Common myeloid progenitor, CD34-positive (primary cell): Measurements from ENCODE around the gene IFFO2.

Experiments used
- CTCF ChIA-PET: fragments of 350-600 bp; sonication (Branson Sonifier 250); formaldehyde crosslinking; loops from one replicate; lab custom pipeline; 2021; ENCODE audit warnings: antibody characterized with exemption; lab: Charles Lee
- POLR2A ChIA-PET: fragments of 350-600 bp; sonication (Branson Sonifier 250); formaldehyde crosslinking; loops from one replicate; lab custom pipeline; 2021; ENCODE audit warnings: antibody characterized with exemption; lab: Charles Lee
- DNase-seq, 3 donors: peaks; one replicate each; pipeline versions ENCODE4 v3.0.0 to v3.0.0-alpha.2; 2013
- H3K27ac ChIP-seq, 2 experiments: 1 replicate in 1 of 2; 2 replicates in 1 of 2; pipeline ENCODE4 v1.7.0; 2013; ENCODE audit warnings: inconsistent platforms in 2 of 2, low read length in 2 of 2, mild to moderate bottlenecking in 2 of 2, low read depth in 1 of 2, moderate library complexity in 1 of 2; ENCODE audit not compliant: severe bottlenecking in 2 of 2, insufficient read depth in 1 of 2, poor library complexity in 1 of 2
- H3K27me3 ChIP-seq, 5 experiments: replicated peaks in 2 of 5; 1 replicate in 3 of 5; 2 replicates in 2 of 5; pipeline versions ENCODE4 v1.6.1 to v1.7.0; 2013; ENCODE audit warnings: low read length in 4 of 5, mild to moderate bottlenecking in 2 of 5, moderate library complexity in 2 of 5, inconsistent platforms in 1 of 5; ENCODE audit not compliant: insufficient read depth in 5 of 5, control insufficient read depth in 4 of 5
- H3K36me3 ChIP-seq, 4 experiments: 1 replicate in 2 of 4; 2 replicates in 2 of 4; pipeline versions ENCODE4 v1.6.1 to v1.7.0; 2013; ENCODE audit warnings: low read length in 3 of 4, control low read depth in 1 of 4, mild to moderate bottlenecking in 1 of 4; ENCODE audit not compliant: control insufficient read depth in 4 of 4, insufficient read depth in 4 of 4
- H3K4me1 ChIP-seq, 4 experiments: 1 replicate in 3 of 4; 2 replicates in 1 of 4; pipeline versions ENCODE4 v1.6.1 to v1.7.1; 2013; ENCODE audit warnings: low read length in 3 of 4, mild to moderate bottlenecking in 3 of 4, control low read depth in 1 of 4, inconsistent platforms in 1 of 4, moderate library complexity in 1 of 4; ENCODE audit not compliant: control insufficient read depth in 4 of 4, insufficient read depth in 4 of 4; ENCODE audit errors: control extremely low read depth in 1 of 4
- H3K4me3 ChIP-seq, 7 experiments: 1 replicate in 4 of 7; 2 replicates in 3 of 7; pipeline versions ENCODE4 v1.5.1 to v1.7.0; 2013; ENCODE audit warnings: mild to moderate bottlenecking in 7 of 7, low read length in 6 of 7, moderate library complexity in 6 of 7, inconsistent platforms in 2 of 7, low read depth in 2 of 7, control low read depth in 1 of 7; ENCODE audit not compliant: insufficient read depth in 4 of 7, control insufficient read depth in 1 of 7; ENCODE audit errors: extremely low read depth in 1 of 7
- H3K9me3 ChIP-seq, 5 experiments: 1 replicate in 4 of 5; 2 replicates in 1 of 5; pipeline versions ENCODE4 v1.6.1 to v1.7.1; 2013; ENCODE audit warnings: low read length in 4 of 5, mild to moderate bottlenecking in 2 of 5, inconsistent platforms in 1 of 5, low read depth in 1 of 5, moderate library complexity in 1 of 5; ENCODE audit not compliant: control insufficient read depth in 4 of 5, insufficient read depth in 2 of 5; ENCODE audit errors: control extremely low read depth in 1 of 5
- WGBS: methylation state at CpG from one replicate; pipeline ENCODE4 v1.1.5; 2013; ENCODE audit not compliant: insufficient coverage; 5-methylcytosine and 5-hydroxymethylcytosine counted together

Gene IFFO2

DNA sequence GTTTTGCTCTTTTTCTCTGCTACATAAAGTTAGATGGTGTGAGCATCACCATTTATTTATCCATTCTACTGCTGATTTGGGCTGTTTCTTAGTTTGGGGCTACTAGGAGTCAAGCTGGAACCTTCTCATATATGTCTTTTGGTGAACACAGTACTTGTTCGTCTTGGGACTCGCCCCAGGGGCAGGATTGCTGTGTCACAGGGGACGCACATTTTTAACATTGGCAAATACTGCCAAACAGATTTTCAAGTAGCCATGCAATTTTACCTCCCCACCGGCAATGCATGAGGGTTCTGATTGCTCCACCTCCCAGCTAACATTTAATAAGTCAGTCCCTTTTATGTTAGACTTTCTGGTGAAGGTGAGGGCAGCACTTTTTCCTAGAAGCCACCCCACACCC lies 7.5 kb upstream of the IFFO2 start:
- DNase-seq, result no peak
- Histone ChIP-seq H3K9me3 (no peaks in the 10 kb centered on the region), H3K27ac (no peak overlapping the region), H3K4me3 (no peak overlapping the region), H3K36me3 (no peaks in the 10 kb centered on the region), H3K4me1 (no peaks in the 10 kb centered on the region), H3K27me3 (peaks cover 0 to 7% (median 0%) of the 10 kb centered on the region in 5 experiments)
- POLR2A ChIA-PET, result no interaction called here
- 96% methylated on average over 2 of the region's 4 CpGs for WGBS
- CTCF ChIA-PET, result interaction anchor here (0.6 to 2.4 kb wide), 6 partner anchors 8 to 57 kb away, joined by 3 to 15 read pairs (median 4); no protein-coding TSS in a partner anchor

DNA sequence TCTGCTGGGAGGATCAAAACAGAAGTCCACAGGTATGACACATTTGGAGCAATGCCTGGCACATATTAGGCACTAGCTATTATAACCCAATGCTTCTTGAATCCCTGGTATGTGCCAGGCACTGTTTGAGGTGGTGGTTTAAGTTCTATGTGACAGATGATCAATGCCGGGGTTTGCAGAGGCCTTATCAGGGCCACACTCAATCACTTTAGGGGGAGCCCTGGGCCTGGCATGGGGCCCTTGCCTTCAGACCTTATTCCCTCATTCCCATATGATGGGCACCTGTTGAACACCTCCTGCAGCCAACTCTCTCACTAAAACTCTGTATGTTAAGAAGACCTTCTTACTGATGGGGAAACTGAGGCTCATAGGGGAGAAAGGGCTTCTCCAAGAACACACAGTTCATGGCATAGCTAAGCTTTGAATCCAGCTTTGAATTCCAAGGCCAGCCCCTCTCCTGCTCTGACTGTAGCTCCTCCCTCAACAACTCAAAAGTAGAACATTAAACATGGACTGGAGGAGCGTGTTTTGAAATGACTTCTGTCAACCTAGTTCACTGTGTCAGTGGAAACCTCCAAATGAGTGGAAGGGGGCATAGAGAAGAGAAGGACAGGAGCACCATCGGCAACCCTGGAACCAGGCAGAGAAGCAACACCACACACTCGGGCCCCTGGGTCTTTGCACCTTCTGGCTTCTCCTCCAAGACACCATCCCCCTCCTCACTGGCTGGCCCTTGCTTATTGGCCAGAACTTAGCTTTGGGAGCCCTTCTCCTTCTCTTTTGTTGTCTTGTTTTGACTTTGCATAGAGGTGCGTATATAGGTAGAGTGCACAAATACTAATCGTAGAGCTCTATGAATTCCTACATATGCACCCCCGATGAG lies 6.6 kb upstream of the IFFO2 start:
- Histone ChIP-seq H3K4me3 (no peak overlapping the region), H3K4me1 (peaks cover 0 to 3% (median 2%) of the 10 kb centered on the region in 4 experiments), H3K36me3 (no peaks in the 10 kb centered on the region), H3K27me3 (peaks cover 0 to 7% (median 0%) of the 10 kb centered on the region in 5 experiments), H3K9me3 (no peaks in the 10 kb centered on the region), H3K27ac (no peak overlapping the region)
- 89% methylated on average over 5 of the region's 7 CpGs for WGBS
- ChIA-PET POLR2A (no interaction called here), CTCF (interaction anchor here (0.6 to 2.4 kb wide), 9 partner anchors 9 to 84 kb away, joined by 3 to 15 read pairs (median 4); no protein-coding TSS in a partner anchor)
- DNase-seq, result no peak

DNA sequence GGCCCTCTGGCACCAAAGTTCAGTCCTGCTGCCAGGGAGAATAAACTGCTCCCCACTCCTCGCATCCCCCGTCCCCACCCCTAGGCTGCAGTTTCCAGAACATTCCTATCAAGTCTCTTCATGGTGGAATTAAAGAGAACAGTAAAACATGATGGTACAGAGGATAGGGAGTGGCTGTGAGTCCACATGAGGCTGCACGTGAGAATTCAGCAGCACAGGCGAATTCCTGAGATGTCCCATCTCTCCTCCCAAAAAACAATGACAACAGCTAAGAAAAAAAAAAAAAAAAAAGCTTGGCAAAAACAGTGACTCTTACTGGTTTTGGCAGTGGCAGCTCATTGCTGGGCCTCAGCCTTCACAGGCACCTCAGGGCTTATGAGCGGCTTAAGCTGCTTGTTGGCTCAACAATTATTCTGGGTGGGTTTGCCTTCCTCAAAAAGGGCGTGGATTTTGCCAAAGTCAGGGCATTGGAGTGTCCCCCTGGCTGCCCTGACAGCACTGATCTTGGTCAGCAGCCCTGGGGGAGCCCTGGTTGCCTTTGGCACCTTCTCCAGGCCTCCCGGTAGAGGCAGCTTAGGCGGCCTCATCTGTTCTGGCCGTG lies 5.7 kb upstream of the IFFO2 start:
- Histone ChIP-seq H3K36me3 (no peaks in the 10 kb centered on the region), H3K27ac (no peak overlapping the region), H3K27me3 (peaks cover 0 to 4% (median 2%) of the 10 kb centered on the region in 5 experiments), H3K9me3 (no peaks in the 10 kb centered on the region), H3K4me1 (peaks cover 0 to 12% (median 10%) of the 10 kb centered on the region in 4 experiments), H3K4me3 (no peak overlapping the region)
- no peak for DNase-seq
- POLR2A ChIA-PET, result interaction anchor here (0.5 kb wide), 1 partner anchor 36 kb away, joined by 3 read pairs; no protein-coding TSS in a partner anchor
- 98% methylated on average over 7 of the region's 9 CpGs for WGBS
- CTCF ChIA-PET, result interaction anchor here (1.0 to 2.4 kb wide), 5 partner anchors 10 to 84 kb away, joined by 3 to 15 read pairs (median 4); no protein-coding TSS in a partner anchor

DNA sequence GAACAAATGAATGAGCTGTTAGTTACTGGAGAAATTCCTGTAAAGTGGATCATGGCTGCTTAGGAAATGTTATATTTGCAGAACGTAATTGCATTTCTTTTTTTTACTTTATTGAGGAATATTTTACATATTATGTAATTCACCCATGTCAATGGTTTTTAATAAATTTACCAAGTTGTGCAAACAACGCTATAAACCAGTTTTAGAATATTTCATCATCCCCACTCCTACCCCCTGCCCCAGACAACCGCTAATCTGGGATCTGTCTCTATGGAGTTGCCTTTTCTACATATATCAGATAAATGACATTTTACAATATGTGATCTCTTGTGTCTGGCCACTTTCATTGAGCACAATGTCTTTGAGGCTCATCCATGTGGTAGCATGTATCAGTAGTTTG lies 4.3 kb upstream of the IFFO2 start:
- Histone ChIP-seq H3K27ac (no peak overlapping the region), H3K27me3 (peaks cover 0 to 4% (median 2%) of the 10 kb centered on the region in 5 experiments), H3K4me3 (no peak overlapping the region), H3K9me3 (no peaks in the 10 kb centered on the region), H3K4me1 (peaks cover 0 to 17% (median 15%) of the 10 kb centered on the region in 4 experiments), H3K36me3 (no peaks in the 10 kb centered on the region)
- POLR2A ChIA-PET, result no interaction called here
- CTCF ChIA-PET, result interaction anchor here (0.8 to 1.0 kb wide), 2 partner anchors 12 to 48 kb away, joined by 3 to 5 read pairs; no protein-coding TSS in a partner anchor
- DNase-seq, result no peak
- 100% methylated on average over 1 of the region's 3 CpGs for WGBS

DNA sequence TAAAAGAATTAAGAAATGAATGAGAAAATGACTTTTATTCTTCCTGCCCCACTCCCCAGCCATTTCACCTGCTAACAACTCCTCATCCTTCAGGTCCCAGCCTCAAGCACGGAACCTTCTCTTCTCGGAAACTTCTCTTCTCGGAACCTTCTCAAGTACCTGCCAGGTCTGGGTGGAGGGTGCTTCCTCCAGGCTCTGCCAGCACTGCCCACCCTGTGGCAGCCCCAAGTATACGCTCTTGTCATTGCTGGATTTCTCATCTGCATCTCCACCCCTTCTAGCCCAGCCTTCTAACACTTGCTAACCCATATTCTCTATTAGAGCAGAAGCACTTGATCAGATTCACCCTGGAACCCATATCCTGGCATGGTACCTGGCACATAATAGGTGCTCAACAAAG lies 3.9 kb upstream of the IFFO2 start:
- Histone ChIP-seq H3K27me3 (peaks cover 0 to 4% (median 2%) of the 10 kb centered on the region in 5 experiments), H3K9me3 (no peaks in the 10 kb centered on the region), H3K4me3 (no peak overlapping the region), H3K4me1 (peaks cover 0 to 18% (median 17%) of the 10 kb centered on the region in 4 experiments), H3K27ac (no peak overlapping the region), H3K36me3 (no peaks in the 10 kb centered on the region)
- CTCF ChIA-PET, result no interaction called here
- no peak for DNase-seq
- POLR2A ChIA-PET, result no interaction called here
- 100% methylated on average over 3 of the region's 4 CpGs for WGBS

DNA sequence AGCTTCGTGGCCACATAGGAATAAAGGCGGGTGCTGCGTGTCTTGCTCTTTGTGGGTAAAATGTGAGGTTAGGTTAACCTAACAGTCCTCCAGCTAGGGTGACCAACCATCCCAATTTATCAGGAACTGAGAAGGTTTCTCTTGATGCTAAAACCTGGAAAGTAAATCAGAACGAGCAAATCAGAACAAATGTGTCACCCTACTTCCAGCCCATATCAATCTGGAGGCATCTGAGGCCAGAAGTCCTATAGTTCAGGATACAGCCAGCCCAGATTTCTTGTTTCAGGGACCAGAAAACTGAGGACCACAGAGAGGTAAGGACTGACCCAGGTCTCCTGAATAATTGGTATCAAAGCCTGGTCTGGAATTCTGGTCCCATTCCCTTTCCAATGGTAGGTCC lies 3.1 kb upstream of the IFFO2 start:
- Histone ChIP-seq H3K27me3 (peaks cover 0 to 4% (median 2%) of the 10 kb centered on the region in 5 experiments), H3K4me1 (peaks cover 0 to 26% (median 25%) of the 10 kb centered on the region in 4 experiments), H3K4me3 (no peak overlapping the region), H3K36me3 (no peaks in the 10 kb centered on the region), H3K27ac (no peak overlapping the region), H3K9me3 (no peaks in the 10 kb centered on the region)
- CTCF ChIA-PET, result interaction anchor here (1.0 to 3.5 kb wide), 3 partner anchors 8 to 51 kb away, joined by 3 to 19 read pairs (median 13); no protein-coding TSS in a partner anchor
- POLR2A ChIA-PET, result no interaction called here
- 79% methylated on average over 3 of the region's 4 CpGs for WGBS
- DNase-seq, result no peak
